HG03135 (cell line): ENCODE measurements around the gene SLC4A9.
"Not testable (repeated sequence)": the region's sequence is repeated elsewhere in the genome, so short reads cannot be mapped to it uniquely, and the experiment has no call there.

Experiments
- ATAC-seq: cut with Tn5 transposase; IDR thresholded peaks from one replicate; pipeline ENCODE4 v1.9.1; 2021; ENCODE audit warnings: mild to moderate bottlenecking, moderate library complexity; ENCODE audit not compliant: unreplicated experiment

SLC4A9 gene

GRCh38 chr5:140393738-140394137 lies 33.7 kb downstream of the SLC4A9 start:
- ATAC-seq, result no peak

- no peak for ATAC-seq
These were observed 38.4 kb downstream of the SLC4A9 start for GRCh38 chr5:140398379-140398811.

GRCh38 chr5:140399979-140400729 lies 40.2 kb downstream of the SLC4A9 start:
- ATAC-seq, result no peak

- ATAC-seq, result peak; percentile 72
These were observed 40.9 kb downstream of the SLC4A9 start for GRCh38 chr5:140400730-140401361.

- ATAC-seq, result peak; percentile 85
These were observed 41.6 kb downstream of the SLC4A9 start, which contains the start of gene ANKHD1 for GRCh38 chr5:140401362-140402257. TSS of gene ANKHD1 (plus strand) at chr5:140401833. CDS start at chr5:140401968, 135 bp downstream.

GRCh38 chr5:140402258-140403074 lies 42.5 kb downstream of the SLC4A9 start:
- ATAC-seq, result no peak

- no peak for ATAC-seq
These were observed 43.6 kb downstream of the SLC4A9 start for GRCh38 chr5:140403613-140404012.

- no peak for ATAC-seq
These were observed 48.8 kb downstream of the SLC4A9 start for GRCh38 chr5:140408750-140409241.

GRCh38 chr5:140413230-140413629 lies 53.2 kb downstream of the SLC4A9 start:
- ATAC-seq, result no peak

- no peak for ATAC-seq
These were observed 57.2 kb downstream of the SLC4A9 start for GRCh38 chr5:140417235-140417634.

GRCh38 chr5:140418862-140419520 lies 59.0 kb downstream of the SLC4A9 start:
- ATAC-seq, result no peak

- no peak for ATAC-seq
These were observed 60.2 kb downstream of the SLC4A9 start for GRCh38 chr5:140420226-140420570.

GRCh38 chr5:140420665-140421361 lies 60.8 kb downstream of the SLC4A9 start:
- no peak for ATAC-seq

GRCh38 chr5:140421375-140421774 lies 61.4 kb downstream of the SLC4A9 start:
- ATAC-seq, result not testable (repeated sequence)

GRCh38 chr5:140423609-140424008 lies 63.6 kb downstream of the SLC4A9 start:
- no peak for ATAC-seq

GRCh38 chr5:140424135-140424534 lies 64.1 kb downstream of the SLC4A9 start:
- no peak for ATAC-seq
